Neuronal stem cell (in vitro differentiated cells): ENCODE measurements around the gene CDH23.

ENCODE experiments used
- DNase-seq: peaks from one replicate; pipeline ENCODE4 v3.0.0-alpha.2; 2013; ENCODE audit warnings: low spot score
- H2AFZ ChIP-seq: one replicate; pipeline ENCODE4 v1.6.1; 2013; ENCODE audit warnings: mild to moderate bottlenecking, low read length, inconsistent platforms
- H2AK5ac ChIP-seq: 2 replicates; pipeline ENCODE4 v1.6.1; 2013; ENCODE audit warnings: low read depth, mild to moderate bottlenecking, inconsistent platforms, low read length, moderate library complexity, mixed read lengths
- H2BK120ac ChIP-seq: 2 replicates; pipeline ENCODE4 v1.6.1; 2013; ENCODE audit warnings: low read depth, mild to moderate bottlenecking, inconsistent platforms, low read length, moderate library complexity, mixed read lengths
- H2BK12ac ChIP-seq: one replicate; pipeline ENCODE4 v1.6.1; 2013; ENCODE audit warnings: low read length, inconsistent platforms
- H2BK15ac ChIP-seq: 2 replicates; pipeline ENCODE4 v1.6.1; 2013; ENCODE audit warnings: mild to moderate bottlenecking, low read length, inconsistent platforms, mixed read lengths
- H2BK5ac ChIP-seq: one replicate; pipeline ENCODE4 v1.6.1; 2013; ENCODE audit warnings: inconsistent platforms, mild to moderate bottlenecking, low read length, moderate library complexity
- H3K14ac ChIP-seq: one replicate; pipeline ENCODE4 v1.6.1; 2013; ENCODE audit warnings: low read length, inconsistent platforms
- H3K18ac ChIP-seq: 2 replicates; pipeline ENCODE4 v1.6.1; 2013; ENCODE audit warnings: low read length, inconsistent platforms
- H3K23ac ChIP-seq: 2 replicates; pipeline ENCODE4 v1.6.1; 2013; ENCODE audit warnings: low read depth, mild to moderate bottlenecking, mixed read lengths, low read length, inconsistent platforms; ENCODE audit not compliant: poor library complexity
- H3K27ac ChIP-seq: replicated peaks from 3 replicates; pipeline ENCODE4 v1.5.1; 2013; ENCODE audit warnings: low read length, inconsistent platforms
- H3K27me3 ChIP-seq, 3 experiments: 2 replicates each; pipeline ENCODE4 v1.6.1; 2013; ENCODE audit warnings: low read length in 3 of 3, mild to moderate bottlenecking in 2 of 3, inconsistent platforms in 1 of 3, low read depth in 1 of 3, mixed read lengths in 1 of 3, moderate library complexity in 1 of 3; ENCODE audit not compliant: control insufficient read depth in 3 of 3, insufficient read depth in 3 of 3
- H3K36me3 ChIP-seq, 2 donors: replicated peaks in 1 of 2; 2 replicates each; pipeline ENCODE4 v1.6.1; 2013; ENCODE audit warnings: low read length in 2 of 2; ENCODE audit not compliant: control insufficient read depth in 2 of 2, insufficient read depth in 2 of 2
- H3K4ac ChIP-seq: 2 replicates; pipeline ENCODE4 v1.6.1; 2013; ENCODE audit warnings: inconsistent platforms, mild to moderate bottlenecking, low read length, moderate library complexity
- H3K4me1 ChIP-seq, 2 donors: 1 replicate in 1 of 2; 2 replicates in 1 of 2; pipeline ENCODE4 v1.6.1; 2013; ENCODE audit warnings: low read length in 2 of 2, low read depth in 1 of 2; ENCODE audit not compliant: control insufficient read depth in 2 of 2, insufficient read depth in 1 of 2
- H3K4me2 ChIP-seq: one replicate; pipeline ENCODE4 v1.6.1; 2013; ENCODE audit warnings: mild to moderate bottlenecking, low read length, inconsistent platforms; ENCODE audit not compliant: insufficient read depth, poor library complexity, severe bottlenecking
- H3K4me3 ChIP-seq, 2 donors: 2 replicates each; pipeline ENCODE4 v1.5.1; 2013; ENCODE audit warnings: low read length in 2 of 2, mild to moderate bottlenecking in 2 of 2, inconsistent platforms in 1 of 2, moderate library complexity in 1 of 2
- H3K79me1 ChIP-seq: one replicate; pipeline ENCODE4 v1.6.1; 2013; ENCODE audit warnings: low read depth, mild to moderate bottlenecking, inconsistent platforms, low read length, moderate library complexity
- H3K9ac ChIP-seq: one replicate; pipeline ENCODE4 v1.6.1; 2013; ENCODE audit warnings: mild to moderate bottlenecking, low read depth, low read length, inconsistent platforms; ENCODE audit not compliant: poor library complexity
- H3K9me3 ChIP-seq, 2 donors: replicated peaks in 1 of 2; 2 replicates each; pipeline versions ENCODE3 to v1.6.1; 2013; ENCODE audit warnings: low read length in 2 of 2, mild to moderate bottlenecking in 2 of 2, inconsistent platforms in 1 of 2, low read depth in 1 of 2, mixed read lengths in 1 of 2, moderate library complexity in 1 of 2; ENCODE audit not compliant: control insufficient read depth in 2 of 2, insufficient read depth in 1 of 2
- H4K8ac ChIP-seq: one replicate; pipeline ENCODE4 v1.6.1; 2013; ENCODE audit warnings: low read depth, mild to moderate bottlenecking, inconsistent platforms, low read length, moderate library complexity
- H4K91ac ChIP-seq: one replicate; pipeline ENCODE4 v1.6.1; 2013; ENCODE audit warnings: low read length, low read depth, mild to moderate bottlenecking, inconsistent platforms; ENCODE audit not compliant: poor library complexity
- WGBS, 2 donors: extraction: QIAGEN DNeasy Blood & Tissue Kit; methylation state at CpG; one replicate each; pipeline ENCODE4 v1.1.7; 2013; ENCODE audit warnings: missing lambda C conversion rate in 2 of 2, mixed read lengths in 1 of 2; ENCODE audit not compliant: insufficient read length in 2 of 2, insufficient replicate concordance in 1 of 2; ENCODE audit errors: extremely low coverage in 2 of 2; 5-methylcytosine and 5-hydroxymethylcytosine counted together

CDH23 gene

DNA sequence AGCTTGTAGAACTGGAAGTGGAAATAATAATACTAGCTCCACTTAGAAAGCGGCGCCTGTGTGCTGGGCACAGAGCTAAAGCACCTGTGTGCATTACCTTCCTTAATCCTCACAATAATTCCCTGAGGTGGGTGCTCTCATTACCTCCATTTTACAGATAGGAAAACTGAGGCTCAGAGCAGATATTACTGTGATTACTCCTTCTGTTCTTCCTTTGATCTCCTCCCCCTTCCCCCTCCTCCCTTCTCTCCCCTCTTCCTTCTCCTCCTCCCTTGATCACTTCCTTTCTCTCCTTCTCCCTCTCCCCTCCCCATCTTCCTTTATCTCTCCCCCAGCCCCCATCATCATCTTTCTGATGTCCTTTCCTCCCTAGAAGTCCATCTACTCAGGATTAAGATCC, 267.9 kb downstream of the CDH23 start:
- no peak overlapping the region for H3K9ac ChIP-seq
- peak overlapping the region; percentile 59 for H2BK15ac ChIP-seq
- no peak overlapping the region for H2BK120ac ChIP-seq
- H3K9me3 ChIP-seq: no peaks in the 10 kb centered on the region
- H3K14ac ChIP-seq: no peak overlapping the region
- H3K4me1 ChIP-seq: peaks cover 0 to 17% of the 10 kb centered on the region in 2 donors
- H3K23ac ChIP-seq: no peak overlapping the region
- DNase-seq: no peak
- no peaks in the 10 kb centered on the region for H3K79me1 ChIP-seq
- H2BK12ac ChIP-seq: no peak overlapping the region
- H2AFZ ChIP-seq: no peak overlapping the region
- no peak overlapping the region for H3K27ac ChIP-seq
- peak overlapping the region; percentile 65 for H3K18ac ChIP-seq
- H2BK5ac ChIP-seq: no peak overlapping the region
- H4K91ac ChIP-seq: no peak overlapping the region
- no peak overlapping the region for H3K4me2 ChIP-seq
- H3K4ac ChIP-seq: no peak overlapping the region
- H4K8ac ChIP-seq: no peak overlapping the region
- peak overlapping the region; percentile 69 for H2AK5ac ChIP-seq
- H3K27me3 ChIP-seq: peaks cover 0 to 39% (median 0%) of the 10 kb centered on the region in 3 experiments
- H3K4me3 ChIP-seq: no peak overlapping the region
- no peaks in the 10 kb centered on the region for H3K36me3 ChIP-seq
- no CpG with 5 or more reads among the region's 2 CpGs for WGBS, 2 donors

DNA sequence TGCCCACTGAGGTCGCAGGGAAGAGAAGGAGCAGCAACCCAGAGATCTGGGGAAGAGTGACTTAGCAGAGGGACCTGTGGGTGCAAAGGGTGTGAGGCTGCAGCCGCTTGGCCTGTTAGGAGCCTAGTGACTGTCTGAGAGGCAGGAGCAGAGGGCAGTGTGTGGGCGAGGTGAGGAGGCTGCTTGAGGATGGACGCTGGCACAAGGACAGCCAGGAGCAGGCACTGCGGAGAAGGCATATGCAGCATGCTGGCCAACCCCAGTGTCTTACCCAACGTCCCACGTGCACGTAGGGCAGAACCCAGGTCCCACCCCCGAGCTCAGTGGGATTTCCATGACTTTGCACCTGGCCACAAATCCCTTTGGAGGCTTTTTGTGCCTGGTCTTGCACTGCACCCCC, 268.7 kb downstream of the CDH23 start:
- H3K4me1 ChIP-seq: peaks cover 0 to 17% of the 10 kb centered on the region in 2 donors
- no peak overlapping the region for H3K9ac ChIP-seq
- peaks cover 0 to 39% (median 0%) of the 10 kb centered on the region in 3 experiments for H3K27me3 ChIP-seq
- peak overlapping the region; percentile 22 for H2AK5ac ChIP-seq
- no peak overlapping the region for H3K4ac ChIP-seq
- H3K18ac ChIP-seq: peak overlapping the region; percentile 53
- H2BK15ac ChIP-seq: peak overlapping the region; percentile 13
- H3K4me3 ChIP-seq: no peak overlapping the region
- H4K8ac ChIP-seq: no peak overlapping the region
- H2AFZ ChIP-seq: no peak overlapping the region
- no peak overlapping the region for H2BK120ac ChIP-seq
- no peak overlapping the region for H2BK5ac ChIP-seq
- H3K36me3 ChIP-seq: no peaks in the 10 kb centered on the region
- WGBS, 2 donors: no CpG with 5 or more reads among the region's 9 CpGs
- no peaks in the 10 kb centered on the region for H3K79me1 ChIP-seq
- H3K27ac ChIP-seq: no peak overlapping the region
- no peak overlapping the region for H2BK12ac ChIP-seq
- H3K14ac ChIP-seq: no peak overlapping the region
- DNase-seq: no peak
- peak overlapping the region; percentile 7 for H3K23ac ChIP-seq
- no peak overlapping the region for H3K4me2 ChIP-seq
- H4K91ac ChIP-seq: no peak overlapping the region
- no peaks in the 10 kb centered on the region for H3K9me3 ChIP-seq

DNA sequence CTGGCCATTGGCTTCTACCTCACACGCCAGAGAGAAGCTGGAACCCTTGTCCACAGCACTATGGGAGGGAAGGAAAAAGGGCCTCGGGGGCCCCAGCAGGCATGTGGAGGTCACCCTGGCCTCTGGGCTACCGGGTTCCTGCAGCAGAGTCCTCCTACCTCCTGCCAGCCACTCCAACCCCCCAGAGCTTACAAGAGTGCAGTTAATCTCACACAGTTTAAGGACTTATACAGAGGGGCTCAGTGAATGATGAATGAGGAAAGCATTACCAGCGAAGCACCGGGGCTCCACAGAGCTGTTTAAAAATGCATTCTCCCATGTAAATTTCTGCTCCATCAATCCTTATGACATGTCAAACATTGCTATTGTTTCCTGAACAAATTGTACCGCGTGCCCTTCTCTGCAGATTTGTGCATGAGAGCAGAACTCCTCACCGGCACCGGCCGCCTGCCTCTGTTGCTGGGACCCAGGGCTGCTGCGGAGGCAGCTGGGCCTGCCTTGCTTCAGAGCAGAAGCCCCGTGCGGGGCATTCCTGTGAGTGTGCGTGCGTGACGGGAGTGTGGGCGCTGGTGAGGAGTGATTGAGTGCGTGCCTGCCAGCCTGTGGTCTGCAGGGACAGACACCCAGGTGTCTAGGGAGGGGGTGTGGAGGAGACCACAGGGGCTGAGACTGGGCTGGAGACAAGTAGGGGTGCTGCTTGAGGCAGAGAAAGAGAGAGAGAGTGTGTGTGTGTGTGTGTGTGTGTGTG, 270.1 kb downstream of the CDH23 start:
- no peak overlapping the region for H2BK15ac ChIP-seq
- H2AK5ac ChIP-seq: no peak overlapping the region
- no peak overlapping the region for H4K8ac ChIP-seq
- H3K18ac ChIP-seq: peak overlapping the region; percentile 84
- H3K27ac ChIP-seq: no peak overlapping the region
- H2BK120ac ChIP-seq: no peak overlapping the region
- no peaks in the 10 kb centered on the region for H3K79me1 ChIP-seq
- H2AFZ ChIP-seq: peak overlapping the region; percentile 29
- DNase-seq: no peak
- peaks cover 0 to 43% (median 0%) of the 10 kb centered on the region in 3 experiments for H3K27me3 ChIP-seq
- no peak overlapping the region for H3K4ac ChIP-seq
- H3K4me2 ChIP-seq: no peak overlapping the region
- peak overlapping the region; percentile 55 for H2BK5ac ChIP-seq
- H2BK12ac ChIP-seq: peak overlapping the region; percentile 85
- H3K36me3 ChIP-seq: no peaks in the 10 kb centered on the region
- no CpG with 5 or more reads among the region's 18 CpGs for WGBS, 2 donors
- no peak overlapping the region for H3K4me3 ChIP-seq
- no peaks in the 10 kb centered on the region for H3K9me3 ChIP-seq
- H4K91ac ChIP-seq: no peak overlapping the region
- peak overlapping the region; percentile 57 for H3K14ac ChIP-seq
- peaks cover 0 to 16% of the 10 kb centered on the region in 2 donors for H3K4me1 ChIP-seq
- peak overlapping the region; percentile 16 for H3K9ac ChIP-seq
- no peak overlapping the region for H3K23ac ChIP-seq

DNA sequence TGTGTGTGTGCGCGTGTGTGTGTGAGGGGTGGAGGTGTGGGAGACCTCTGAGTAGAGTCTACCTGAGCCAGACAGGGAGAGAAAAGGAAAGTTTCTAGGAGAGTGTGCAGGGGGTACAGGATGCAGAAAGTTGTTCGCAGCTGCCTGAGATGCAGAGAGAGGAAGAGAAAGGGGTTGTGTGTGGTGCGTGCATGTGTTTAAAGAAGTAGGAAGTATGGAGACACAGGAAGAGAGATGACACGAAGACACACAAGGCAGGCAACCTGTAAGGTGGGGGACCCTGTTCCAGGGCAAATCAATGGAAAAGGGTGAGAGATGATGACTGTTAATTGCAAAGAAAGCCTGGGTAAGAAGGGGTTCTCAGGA, 270.6 kb downstream of the CDH23 start:
- Histone ChIP-seq H4K8ac (no peak overlapping the region), H2AK5ac (peak overlapping the region; percentile 80), H2BK120ac (no peak overlapping the region), H3K27me3 (peaks cover 0 to 48% (median 0%) of the 10 kb centered on the region in 3 experiments), H2BK12ac (peak overlapping the region; percentile 63), H3K36me3 (no peaks in the 10 kb centered on the region), H2BK15ac (no peak overlapping the region), H3K79me1 (no peaks in the 10 kb centered on the region), H2BK5ac (peak overlapping the region; percentile 55), H3K4me1 (peaks cover 0 to 19% of the 10 kb centered on the region in 2 donors), H4K91ac (no peak overlapping the region), H3K23ac (no peak overlapping the region), H2AFZ (no peak overlapping the region), H3K9ac (no peak overlapping the region), H3K9me3 (no peaks in the 10 kb centered on the region), H3K4me3 (no peak overlapping the region), H3K18ac (no peak overlapping the region), H3K14ac (no peak overlapping the region), H3K27ac (no peak overlapping the region), H3K4ac (no peak overlapping the region), H3K4me2 (no peak overlapping the region)
- DNase-seq: no peak
- WGBS, 2 donors: 100% methylated on average over 1 of the region's 5 CpGs; no CpG with 5 or more reads in 1 of the 2 donors
